A673 (cell line): ENCODE measurements around the gene PDXP. TPM values are rescaled to one million over a fixed set of nuclear protein-coding genes. Genes with fewer than 3 reads are reported as not detected.

Experiments
- BruUV-seq: library from RNA; stranded (reverse); fragments of 400-500 nt; replicated peaks from 2 replicates; lab custom pipeline; 2021; lab: Mats Ljungman, UMichigan
- CTCF ChIA-PET: fragments of 300-600 bp; sonication (Branson Sonifier 250); formaldehyde crosslinking; loops from one replicate; lab custom pipeline; 2022; ENCODE audit warnings: antibody characterized with exemption; lab: Charles Lee
- POLR2A ChIA-PET: fragments of 300-600 bp; sonication (Branson Sonifier 250); formaldehyde crosslinking; loops from one replicate; lab custom pipeline; 2022; ENCODE audit warnings: antibody characterized with exemption; ENCODE audit not compliant: low non-redundant PET; lab: Charles Lee
- DNase-seq: peaks from one replicate; pipeline ENCODE4 v3.0.0-alpha.2; 2015; ENCODE audit warnings: low spot score
- H3K27ac ChIP-seq: fragments of 200-600 bp; sonication (generic); 2 replicates; pipeline ENCODE4 v1.5.1; 2016; ENCODE audit warnings: mixed run types, low read depth, mild to moderate bottlenecking, mixed read lengths, antibody characterized with exemption, low read length; ENCODE audit not compliant: poor library complexity, severe bottlenecking
- H3K27me3 ChIP-seq: fragments of 200-600 bp; sonication (generic); replicated peaks from 2 replicates; pipeline ENCODE4 v1.6.1; 2017; ENCODE audit warnings: mixed run types, low read depth, mild to moderate bottlenecking, mixed read lengths, antibody characterized with exemption, low read length; ENCODE audit not compliant: insufficient read depth, poor library complexity
- H3K36me3 ChIP-seq: fragments of 200-600 bp; sonication (generic); 2 replicates; pipeline ENCODE4 v1.6.1; 2016; ENCODE audit warnings: mixed run types, mild to moderate bottlenecking, mixed read lengths, antibody characterized with exemption, low read length; ENCODE audit not compliant: insufficient read depth, poor library complexity, severe bottlenecking
- H3K4me1 ChIP-seq: fragments of 200-600 bp; sonication (generic); 2 replicates; pipeline ENCODE4 v1.6.1; 2017; ENCODE audit warnings: mixed run types, mild to moderate bottlenecking, mixed read lengths, antibody characterized with exemption, low read length; ENCODE audit not compliant: insufficient read depth, poor library complexity, severe bottlenecking
- H3K4me3 ChIP-seq: fragments of 200-600 bp; sonication (generic); 2 replicates; pipeline ENCODE4 v1.5.1; 2016; ENCODE audit warnings: low read depth, mixed run types, mild to moderate bottlenecking, mixed read lengths, low read length; ENCODE audit not compliant: poor library complexity, severe bottlenecking
- H3K9me3 ChIP-seq: fragments of 200-600 bp; sonication (generic); 2 replicates; pipeline ENCODE4 v1.6.1; 2016; ENCODE audit warnings: mixed run types, low read depth, mild to moderate bottlenecking, mixed read lengths, antibody characterized with exemption, low read length; ENCODE audit not compliant: poor library complexity, severe bottlenecking
- CTCF ChIP-seq: fragments of 300-800, 200-600 bp; sonication (generic); conservative IDR thresholded peaks from 2 replicates; pipeline ENCODE4 v1.5.1; 2017; ENCODE audit warnings: low read depth, mild to moderate bottlenecking, antibody characterized with exemption, low read length, moderate library complexity, mixed read lengths
- EZH2 ChIP-seq: fragments of 200-600 bp; sonication (generic); IDR thresholded peaks from 2 replicates; pipeline ENCODE4 v1.6.1; 2017; ENCODE audit warnings: borderline replicate concordance, low read depth, mild to moderate bottlenecking, mixed read lengths, antibody characterized with exemption, low read length; ENCODE audit not compliant: poor library complexity, severe bottlenecking
- intact Hi-C: fragments of 100-400 bp; cut with micrococcal nuclease; formaldehyde crosslinking; loops from one replicate; pipeline ENCODE4 v1.10.0; 2022; ENCODE audit not compliant: unreplicated experiment
- total RNA-seq: library from RNA; stranded (reverse); gene quantifications from 2 replicates; pipeline ENCODE4 v1.2.3, GENCODE V29; 2021

Gene PDXP
- total RNA-seq, 1 experiment from 2014 or later = 63.5 TPM

GRCh38 chr22:37663521-37664140 is 5.1 kb downstream of the PDXP start:
- POLR2A ChIA-PET = no interaction called here
- H3K4me1 ChIP-seq = peaks cover 21% of the 10 kb centered on the region
- CTCF ChIA-PET = no interaction called here

GRCh38 chr22:37664249-37665101 is 6.0 kb downstream of the PDXP start:
- no peaks in the 10 kb centered on the region for H3K27me3 ChIP-seq
- peaks cover 21% of the 10 kb centered on the region for H3K4me1 ChIP-seq
- POLR2A ChIA-PET = no interaction called here
- no TSS peak for BruUV-seq
- DNase-seq = no peak
- CTCF ChIA-PET = no interaction called here
- TF ChIP-seq EZH2 = no peak
- H3K4me3 ChIP-seq = no peak overlapping the region
- intact Hi-C loops = no loop called here
- H3K9me3 ChIP-seq = no peaks in the 10 kb centered on the region
- peaks cover 16% of the 10 kb centered on the region for H3K36me3 ChIP-seq
- no peak overlapping the region for H3K27ac ChIP-seq

More at GRCh38 chr22:37663521-37664140, 5.1 kb downstream of the PDXP start:
- DNase-seq = no peak
- Histone ChIP-seq H3K27me3 (no peaks in the 10 kb centered on the region), H3K27ac (peak overlapping the region; percentile 5), H3K9me3 (no peaks in the 10 kb centered on the region), H3K4me3 (no peak overlapping the region), H3K36me3 (peaks cover 16% of the 10 kb centered on the region)
- TF ChIP-seq EZH2 = no peak
- TF ChIP-seq CTCF = no peak
- intact Hi-C loops = no loop called here
- BruUV-seq = no TSS peak

DNA sequence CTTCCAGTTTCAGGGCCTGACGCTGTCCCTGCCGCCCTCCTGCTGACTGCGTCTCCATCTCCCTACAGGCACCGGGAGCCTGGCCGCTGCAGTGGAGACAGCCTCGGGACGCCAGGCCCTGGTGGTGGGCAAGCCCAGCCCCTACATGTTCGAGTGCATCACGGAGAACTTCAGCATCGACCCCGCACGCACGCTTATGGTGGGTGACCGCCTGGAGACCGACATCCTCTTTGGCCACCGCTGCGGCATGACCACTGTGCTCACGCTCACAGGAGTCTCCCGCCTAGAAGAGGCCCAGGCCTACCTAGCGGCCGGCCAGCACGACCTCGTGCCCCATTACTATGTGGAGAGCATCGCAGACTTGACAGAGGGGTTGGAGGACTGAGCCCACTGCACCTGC is 7.0 kb downstream of the PDXP start:
- Histone ChIP-seq H3K27ac (no peak overlapping the region), H3K36me3 (peaks cover 16% of the 10 kb centered on the region), H3K9me3 (no peaks in the 10 kb centered on the region), H3K4me3 (no peak overlapping the region), H3K4me1 (peaks cover 12% of the 10 kb centered on the region), H3K27me3 (no peaks in the 10 kb centered on the region)
- no TSS peak for BruUV-seq
- DNase-seq = no peak
- ChIA-PET CTCF (no interaction called here), POLR2A (no interaction called here)
- no peak for TF ChIP-seq CTCF
- TF ChIP-seq EZH2 = no peak
- intact Hi-C loops = no loop called here

GRCh38 chr22:37669586-37669985 is 11.1 kb downstream of the PDXP start:
- TF ChIP-seq EZH2 (no peak), CTCF (no peak)
- no peaks in the 10 kb centered on the region for H3K4me1 ChIP-seq
- intact Hi-C loops = no loop called here
- H3K9me3 ChIP-seq = no peaks in the 10 kb centered on the region
- no peak for DNase-seq
- H3K36me3 ChIP-seq = peaks cover 16% of the 10 kb centered on the region
- H3K4me3 ChIP-seq = no peak overlapping the region
- no TSS peak for BruUV-seq
- H3K27ac ChIP-seq = no peak overlapping the region
- CTCF ChIA-PET = no interaction called here
- POLR2A ChIA-PET = no interaction called here
- no peaks in the 10 kb centered on the region for H3K27me3 ChIP-seq
